HepG2 (cell line): ENCODE data around the gene FASLG. TPM values are rescaled to one million over a fixed set of nuclear protein-coding genes. Genes with fewer than 3 reads are reported as not detected.

Experiments used
- ATAC-seq: fragments of 200-7000 bp; cut with Tn5 transposase; 3 replicates; pipeline ENCODE4 v1.9.1; 2020; ENCODE audit warnings: mild to moderate bottlenecking, moderate library complexity
- BruUV-seq: library from RNA; stranded (reverse); fragments of 400-500 nt; replicated peaks from 2 replicates; lab custom pipeline; 2021; lab: Mats Ljungman, UMichigan
- CTCF ChIA-PET: fragments of 300-600 bp; formaldehyde crosslinking; extraction: SDS; loops from one replicate; lab custom pipeline; 2021; ENCODE audit warnings: low total read pairs, inconsistent platforms, low intra/inter-chr PET ratio; lab: Yijun Ruan, JAX
- POLR2A ChIA-PET: fragments of 350-600 bp; sonication (Branson Sonifier 250); formaldehyde crosslinking; loops from one replicate; lab custom pipeline; 2020; ENCODE audit warnings: antibody characterized with exemption, inconsistent platforms; lab: Yijun Ruan, JAX
- DNase-seq: peaks from one replicate; pipeline ENCODE4 v3.0.0-alpha.2; 2015; ENCODE audit warnings: low spot score
- FAIRE-seq: peaks from 3 replicates; lab custom pipeline; 2011; peaks lifted over from hg19 to GRCh38; lab: Jason Lieb, UNC
- H2AFZ ChIP-seq: one replicate; pipeline ENCODE4 v1.6.1; 2011; ENCODE audit warnings: low read length, inconsistent platforms
- H3K27ac ChIP-seq: fragments of 300-600 bp; 3 replicates; pipeline ENCODE4 v1.8.0; 2011; ENCODE audit warnings: mixed run types, mild to moderate bottlenecking, mixed read lengths, low read length, inconsistent platforms; ENCODE audit not compliant: insufficient read depth; ENCODE audit errors: extremely low read length
- H3K27me3 ChIP-seq, 2 experiments: fragments of 200-600 bp in 1 of 2; 2 replicates in 1 of 2; 3 replicates in 1 of 2; pipeline versions ENCODE4 v1.6.0 to v1.8.0; 2011; ENCODE audit warnings: low read length in 2 of 2, mild to moderate bottlenecking in 2 of 2, moderate library complexity in 2 of 2, inconsistent platforms in 1 of 2; ENCODE audit not compliant: insufficient read depth in 2 of 2, control insufficient read depth in 1 of 2
- H3K36me3 ChIP-seq, 2 experiments: fragments of 200-600 bp in 1 of 2; replicated peaks in 1 of 2; 2 replicates in 1 of 2; 3 replicates in 1 of 2; pipeline versions ENCODE4 v1.5.1 to v1.8.0; 2011; ENCODE audit warnings: low read length in 2 of 2, inconsistent platforms in 1 of 2; ENCODE audit not compliant: insufficient read depth in 2 of 2, control insufficient read depth in 1 of 2
- H3K4me1 ChIP-seq: 2 replicates; pipeline ENCODE4 v1.5.1; 2012; ENCODE audit warnings: low read length, inconsistent platforms; ENCODE audit not compliant: insufficient read depth
- H3K4me2 ChIP-seq: 2 replicates; pipeline ENCODE4 v1.6.0; 2011; ENCODE audit warnings: low read depth, low read length, inconsistent platforms
- H3K4me3 ChIP-seq, 3 experiments: fragments of 200-600 bp in 1 of 3; sonication (generic), shearing (Covaris generic) in 1 of 3; replicated peaks in 1 of 3; 2 replicates each; pipeline ENCODE4 v1.5.1; 2011 to 2016; ENCODE audit warnings: low read length in 3 of 3, inconsistent platforms in 2 of 3, low read depth in 2 of 3, mild to moderate bottlenecking in 2 of 3, control low read depth in 1 of 3, mixed read lengths in 1 of 3; ENCODE audit not compliant: insufficient read depth in 1 of 3
- H3K79me2 ChIP-seq: one replicate; pipeline ENCODE4 v1.6.1; 2011; ENCODE audit warnings: low read length, inconsistent platforms; ENCODE audit not compliant: insufficient read depth
- H3K9ac ChIP-seq: 2 replicates; pipeline ENCODE4 v1.6.0; 2011; ENCODE audit warnings: mild to moderate bottlenecking, low read depth, low read length, inconsistent platforms; ENCODE audit not compliant: insufficient read depth
- H3K9me3 ChIP-seq: 2 replicates; pipeline ENCODE4 v1.5.1; 2012; ENCODE audit warnings: mild to moderate bottlenecking, low read length
- H4K20me1 ChIP-seq: 2 replicates; pipeline ENCODE4 v1.6.0; 2011; ENCODE audit warnings: inconsistent platforms, mild to moderate bottlenecking, low read length, moderate library complexity; ENCODE audit not compliant: insufficient read depth
- HNF4A ChIP-seq: sonication (generic); formaldehyde crosslinking; IDR thresholded peaks from 2 replicates; pipeline ENCODE4 v1.4.0; 2020; ENCODE audit warnings: missing genetic modification reagents
- WGBS: methylation state at CpG from one replicate; pipeline ENCODE4 v1.1.6; 2017; ENCODE audit warnings: low lambda C conversion rate; 5-methylcytosine and 5-hydroxymethylcytosine counted together
- in situ Hi-C: cut with HindIII; loops from 2 replicates; pipeline ENCODE4 v1.10.0; 2017; ENCODE audit warnings: low pct_unique_long_range_greater_than_20kb; ENCODE audit not compliant: extremely low pct_ligation_motif_present
- intact Hi-C: fragments of 100-400 bp; cut with micrococcal nuclease; formaldehyde crosslinking; loops from one replicate; pipeline ENCODE4 v1.10.0; 2022; ENCODE audit not compliant: unreplicated experiment
- polyA plus RNA-seq, 8 experiments: library from polyadenylated mRNA; depleted of rRNA in 3 of 8; stranded (reverse) in 7 of 8; unstranded in 1 of 8; fragments of >200 nt; fragmentation: Illumina TruSeq in 4 of 8; extraction: Trizol in 4 of 8; gene quantifications; 2 replicates each; pipeline versions ENCODE4 v1.2.1 to v1.2.3, GENCODE V29; 2011 to 2016; ENCODE audit warnings: low read depth in 4 of 8, missing spikeins in 1 of 8, mixed read lengths in 1 of 8; ENCODE audit not compliant: insufficient read depth in 1 of 8
- total RNA-seq, 5 experiments: library from RNA; depleted of rRNA; stranded (reverse); fragments of >200 nt; fragmentation: Illumina TruSeq; extraction: Trizol; gene quantifications; 2 replicates each; pipeline ENCODE4 v1.2.3, GENCODE V29; 2016; ENCODE audit warnings: low read depth in 1 of 5
- TF ChIP-seq, protein P1 (sequence below), 2 experiments: fragments of 450-650 bp in 1 of 2; sonication (generic) in 1 of 2; formaldehyde crosslinking; IDR thresholded peaks; 2 replicates each; pipeline versions ENCODE4 v1.5.0 to v1.8.0; 2020 to 2022; ENCODE audit warnings: mild to moderate bottlenecking in 1 of 2, missing genetic modification reagents in 1 of 2
- TF ChIP-seq, protein P2 (sequence below): sonication (generic); formaldehyde crosslinking; IDR thresholded peaks from 2 replicates; pipeline ENCODE4 v1.4.0; 2020; ENCODE audit warnings: missing genetic modification reagents
- TF ChIP-seq, protein P3 (sequence below), 2 experiments: fragments of 450-650 bp in 1 of 2; sonication (generic) in 1 of 2; formaldehyde crosslinking in 1 of 2; IDR thresholded peaks; 2 replicates each; pipeline versions ENCODE4 v1.6.1 to v1.8.0; 2016 to 2022; ENCODE audit warnings: antibody characterized with exemption in 1 of 2, mild to moderate bottlenecking in 1 of 2, missing genetic modification reagents in 1 of 2

The FASLG gene
- total and polyA plus RNA-seq, 2 of the 13 experiments (the other 11 are each of a cell fraction or from before 2014, with no cell fraction given) = 0.08 TPM; not detected in 1

DNA sequence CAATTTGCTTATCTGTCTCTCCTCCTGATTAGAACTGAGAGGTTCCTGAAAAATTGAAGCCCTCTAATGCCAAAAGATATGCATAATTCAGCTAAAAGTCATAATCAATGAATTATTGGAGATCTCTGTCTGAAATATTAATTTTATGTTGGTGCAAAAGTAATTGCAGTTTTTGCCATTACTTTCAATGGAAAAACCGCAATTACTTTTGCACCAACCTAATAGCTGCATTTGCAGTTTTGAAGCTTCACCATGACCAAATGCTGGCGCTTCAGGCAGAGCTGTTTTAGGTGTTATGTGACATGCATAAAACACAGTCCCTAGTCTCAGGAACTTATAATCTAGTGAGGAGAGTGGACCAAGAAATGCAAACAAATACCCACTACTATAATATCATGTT, 29.7 kb upstream of the FASLG start:
- H3K36me3 ChIP-seq = no peaks in the 10 kb centered on the region
- ATAC-seq = no peak
- BruUV-seq = no TSS peak
- H3K4me2 ChIP-seq = no peak overlapping the region
- H3K4me1 ChIP-seq = peaks cover 36% of the 10 kb centered on the region
- in situ Hi-C loops = no loop called here
- no peak overlapping the region for H2AFZ ChIP-seq
- no peaks in the 10 kb centered on the region for H3K9me3 ChIP-seq
- H3K27ac ChIP-seq = no peak overlapping the region
- 58% methylated on average over 2 of the region's 2 CpGs for WGBS
- TF ChIP-seq, protein P1, sequence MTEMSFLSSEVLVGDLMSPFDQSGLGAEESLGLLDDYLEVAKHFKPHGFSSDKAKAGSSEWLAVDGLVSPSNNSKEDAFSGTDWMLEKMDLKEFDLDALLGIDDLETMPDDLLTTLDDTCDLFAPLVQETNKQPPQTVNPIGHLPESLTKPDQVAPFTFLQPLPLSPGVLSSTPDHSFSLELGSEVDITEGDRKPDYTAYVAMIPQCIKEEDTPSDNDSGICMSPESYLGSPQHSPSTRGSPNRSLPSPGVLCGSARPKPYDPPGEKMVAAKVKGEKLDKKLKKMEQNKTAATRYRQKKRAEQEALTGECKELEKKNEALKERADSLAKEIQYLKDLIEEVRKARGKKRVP (CRISPR knock-in tag; IDR thresholded peaks at IDR 0.05) = no peak
- TF ChIP-seq, protein P2, sequence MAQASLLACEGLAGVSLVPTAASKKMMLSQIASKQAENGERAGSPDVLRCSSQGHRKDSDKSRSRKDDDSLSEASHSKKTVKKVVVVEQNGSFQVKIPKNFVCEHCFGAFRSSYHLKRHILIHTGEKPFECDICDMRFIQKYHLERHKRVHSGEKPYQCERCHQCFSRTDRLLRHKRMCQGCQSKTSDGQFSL = no peak
- TF ChIP-seq, protein P3, sequence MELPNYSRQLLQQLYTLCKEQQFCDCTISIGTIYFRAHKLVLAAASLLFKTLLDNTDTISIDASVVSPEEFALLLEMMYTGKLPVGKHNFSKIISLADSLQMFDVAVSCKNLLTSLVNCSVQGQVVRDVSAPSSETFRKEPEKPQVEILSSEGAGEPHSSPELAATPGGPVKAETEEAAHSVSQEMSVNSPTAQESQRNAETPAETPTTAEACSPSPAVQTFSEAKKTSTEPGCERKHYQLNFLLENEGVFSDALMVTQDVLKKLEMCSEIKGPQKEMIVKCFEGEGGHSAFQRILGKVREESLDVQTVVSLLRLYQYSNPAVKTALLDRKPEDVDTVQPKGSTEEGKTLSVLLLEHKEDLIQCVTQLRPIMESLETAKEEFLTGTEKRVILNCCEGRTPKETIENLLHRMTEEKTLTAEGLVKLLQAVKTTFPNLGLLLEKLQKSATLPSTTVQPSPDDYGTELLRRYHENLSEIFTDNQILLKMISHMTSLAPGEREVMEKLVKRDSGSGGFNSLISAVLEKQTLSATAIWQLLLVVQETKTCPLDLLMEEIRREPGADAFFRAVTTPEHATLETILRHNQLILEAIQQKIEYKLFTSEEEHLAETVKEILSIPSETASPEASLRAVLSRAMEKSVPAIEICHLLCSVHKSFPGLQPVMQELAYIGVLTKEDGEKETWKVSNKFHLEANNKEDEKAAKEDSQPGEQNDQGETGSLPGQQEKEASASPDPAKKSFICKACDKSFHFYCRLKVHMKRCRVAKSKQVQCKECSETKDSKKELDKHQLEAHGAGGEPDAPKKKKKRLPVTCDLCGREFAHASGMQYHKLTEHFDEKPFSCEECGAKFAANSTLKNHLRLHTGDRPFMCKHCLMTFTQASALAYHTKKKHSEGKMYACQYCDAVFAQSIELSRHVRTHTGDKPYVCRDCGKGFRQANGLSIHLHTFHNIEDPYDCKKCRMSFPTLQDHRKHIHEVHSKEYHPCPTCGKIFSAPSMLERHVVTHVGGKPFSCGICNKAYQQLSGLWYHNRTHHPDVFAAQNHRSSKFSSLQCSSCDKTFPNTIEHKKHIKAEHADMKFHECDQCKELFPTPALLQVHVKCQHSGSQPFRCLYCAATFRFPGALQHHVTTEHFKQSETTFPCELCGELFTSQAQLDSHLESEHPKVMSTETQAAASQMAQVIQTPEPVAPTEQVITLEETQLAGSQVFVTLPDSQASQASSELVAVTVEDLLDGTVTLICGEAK (IDR thresholded peaks at IDR 0.05) = peak; percentile 82
- TF ChIP-seq, protein P3 (CRISPR knock-in tag; IDR thresholded peaks at IDR 0.05) = no peak
- TF ChIP-seq HNF4A (CRISPR knock-in tag) = no peak
- TF ChIP-seq, all 625 proteins: peak for 1
- Histone ChIP-seq H4K20me1 (no peaks in the 10 kb centered on the region), H3K27me3 (no peaks in the 10 kb centered on the region), H3K79me2 (no peaks in the 10 kb centered on the region), H3K4me3 (no peak overlapping the region), H3K9ac (no peak overlapping the region)
- DNase-seq (no peak), FAIRE-seq (no peak)
- ChIA-PET CTCF (no interaction called here), POLR2A (no interaction called here)
- intact Hi-C loops = no loop called here
